Adrenal gland (tissue), 5 donors: ENCODE data around the gene CMIP.

Source experiments
- POLR2A ChIP-seq, 2 donors: fragments of 450-650 bp; IDR thresholded peaks; one replicate each; pipeline ENCODE4 v1.6.1; 2017; ENCODE audit warnings: antibody characterized with exemption in 2 of 2, mild to moderate bottlenecking in 2 of 2, moderate library complexity in 1 of 2
- TF ChIP-seq, protein P1 (sequence below), 6 experiments: fragments of 450-650 bp in 4 of 6; fragments of 200-600 bp in 2 of 6; sonication (generic) in 1 of 6; IDR thresholded peaks; 1 replicate in 5 of 6; 2 replicates in 1 of 6; pipeline versions ENCODE4 v1.5.1 to v1.8.0; 2016 to 2021; ENCODE audit warnings: antibody characterized with exemption in 6 of 6, mild to moderate bottlenecking in 2 of 6, moderate library complexity in 1 of 6
- donor health status: DM: no; HTN: no; CAD: no.

DNA sequence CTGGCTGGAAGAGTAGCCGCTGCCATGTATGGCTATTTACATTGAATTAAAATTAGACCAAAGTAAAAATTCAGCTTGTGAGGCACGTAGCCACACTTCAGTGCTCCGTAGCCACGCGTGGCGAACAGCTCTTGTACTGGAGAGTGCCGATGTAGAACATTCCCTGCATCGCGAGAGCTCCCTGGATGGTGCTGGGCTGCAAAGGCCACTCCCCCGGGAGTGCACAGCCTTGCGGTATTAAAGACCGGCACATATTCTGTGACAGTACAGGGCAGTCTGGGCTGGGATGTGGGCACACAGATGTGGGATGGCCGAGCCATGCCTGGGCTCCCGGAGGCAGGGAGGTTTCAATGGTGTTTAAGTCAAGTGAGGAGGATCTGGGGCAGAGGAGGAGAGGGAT lies 102.2 kb downstream of the CMIP start:
- TF ChIP-seq, protein P1, sequence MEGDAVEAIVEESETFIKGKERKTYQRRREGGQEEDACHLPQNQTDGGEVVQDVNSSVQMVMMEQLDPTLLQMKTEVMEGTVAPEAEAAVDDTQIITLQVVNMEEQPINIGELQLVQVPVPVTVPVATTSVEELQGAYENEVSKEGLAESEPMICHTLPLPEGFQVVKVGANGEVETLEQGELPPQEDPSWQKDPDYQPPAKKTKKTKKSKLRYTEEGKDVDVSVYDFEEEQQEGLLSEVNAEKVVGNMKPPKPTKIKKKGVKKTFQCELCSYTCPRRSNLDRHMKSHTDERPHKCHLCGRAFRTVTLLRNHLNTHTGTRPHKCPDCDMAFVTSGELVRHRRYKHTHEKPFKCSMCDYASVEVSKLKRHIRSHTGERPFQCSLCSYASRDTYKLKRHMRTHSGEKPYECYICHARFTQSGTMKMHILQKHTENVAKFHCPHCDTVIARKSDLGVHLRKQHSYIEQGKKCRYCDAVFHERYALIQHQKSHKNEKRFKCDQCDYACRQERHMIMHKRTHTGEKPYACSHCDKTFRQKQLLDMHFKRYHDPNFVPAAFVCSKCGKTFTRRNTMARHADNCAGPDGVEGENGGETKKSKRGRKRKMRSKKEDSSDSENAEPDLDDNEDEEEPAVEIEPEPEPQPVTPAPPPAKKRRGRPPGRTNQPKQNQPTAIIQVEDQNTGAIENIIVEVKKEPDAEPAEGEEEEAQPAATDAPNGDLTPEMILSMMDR (IDR thresholded peaks at IDR 0.05) = no peak
- no peak for TF ChIP-seq POLR2A (IDR thresholded peaks at IDR 0.05)
